Kidney (tissue), 14 donors: Measurements from ENCODE around the gene ABCB6. TPM values are rescaled to one million over a fixed set of nuclear protein-coding genes. Genes with fewer than 3 reads are reported as not detected.
A peak's percentile ranks its signal among the peaks of the same experiment; 100 is the strongest.

Source experiments
- DNase-seq, 5 donors: peaks; one replicate each; pipeline ENCODE4 v3.0.0-alpha.2; 2013 to 2020
- FAIRE-seq: peaks from 2 replicates; lab custom pipeline; 2012; peaks lifted over from hg19 to GRCh38; lab: Jason Lieb, UNC
- H3K27ac ChIP-seq, 2 donors: one replicate each; pipeline ENCODE4 v1.7.0; 2013; ENCODE audit warnings: low read depth in 2 of 2, low read length in 2 of 2, inconsistent platforms in 1 of 2
- H3K27me3 ChIP-seq: one replicate; pipeline ENCODE4 v1.7.1; 2013; ENCODE audit warnings: low read length, inconsistent platforms; ENCODE audit not compliant: control insufficient read depth, insufficient read depth
- H3K36me3 ChIP-seq, 3 donors: one replicate each; pipeline versions ENCODE4 v1.7.0 to v1.7.1; 2013; ENCODE audit warnings: low read length in 3 of 3, control low read depth in 1 of 3, inconsistent platforms in 1 of 3; ENCODE audit not compliant: insufficient read depth in 3 of 3, control insufficient read depth in 2 of 3
- H3K4me1 ChIP-seq, 3 donors: one replicate each; pipeline versions ENCODE4 v1.7.0 to v1.7.1; 2013; ENCODE audit warnings: low read length in 3 of 3, inconsistent platforms in 1 of 3, low read depth in 1 of 3; ENCODE audit not compliant: control insufficient read depth in 2 of 3, insufficient read depth in 2 of 3
- H3K4me3 ChIP-seq, 3 donors: one replicate each; pipeline versions ENCODE4 v1.7.0 to v1.8.1; 2013; ENCODE audit warnings: low read length in 3 of 3, control low read depth in 1 of 3, inconsistent platforms in 1 of 3
- H3K9ac ChIP-seq, 3 donors: one replicate each; pipeline versions ENCODE4 v1.7.0 to v1.7.1; 2013; ENCODE audit warnings: low read length in 3 of 3, control low read depth in 1 of 3, inconsistent platforms in 1 of 3
- H3K9me3 ChIP-seq, 3 donors: one replicate each; pipeline versions ENCODE4 v1.7.0 to v1.7.1; 2013; ENCODE audit warnings: low read length in 3 of 3, control low read depth in 1 of 3, inconsistent platforms in 1 of 3; ENCODE audit not compliant: control insufficient read depth in 2 of 3, insufficient read depth in 1 of 3
- intact Hi-C: fragments of 100-400 bp; cut with DNase I; formaldehyde crosslinking; loops from one replicate; pipeline ENCODE4 v1.11.1; 2022
- polyA plus RNA-seq: library from polyadenylated mRNA; stranded (reverse); fragments of 350-450 nt; fragmentation: Illumina TruSeq; extraction: RNeasy Lipid Tissue Mini Kit (QIAGEN cat#74804); gene quantifications from one replicate; pipeline ENCODE4 v1.2.3, GENCODE V29; 2014; ENCODE audit warnings: low read depth, low replicate concordance; ENCODE audit not compliant: insufficient read depth
- total RNA-seq: library from RNA; stranded (reverse); fragmentation: NEBNext Ultra II Directional; extraction: Animal tissue kit (Norgen Biotek cat#: 25700); gene quantifications from one replicate; pipeline ENCODE4 v1.2.1, GENCODE V29; 2021
- TF ChIP-seq, protein P1 (sequence below): IDR thresholded peaks from 3 replicates; pipeline ENCODE4 v1.5.1; 2012; ENCODE audit warnings: mild to moderate bottlenecking, moderate library complexity, borderline replicate concordance; ENCODE audit not compliant: insufficient read depth; ENCODE audit errors: extremely low read depth
- donor health status: control.
- donor health status: control.
- donor health status: control.
- donor health status: control.
- donor health status: control.
- donor health status: DM: yes; HTN: yes; CAD: no.
- donor health status: Normal renal cell carcinoma (clear cell type).

The ABCB6 gene
- total and polyA plus RNA-seq, 2 donors from 2014 or later, result 17.8 to 53.6 TPM

GRCh38 chr2:219215871-219216534 lies 2.8 kb downstream of the ABCB6 start:
- TF ChIP-seq, protein P1, sequence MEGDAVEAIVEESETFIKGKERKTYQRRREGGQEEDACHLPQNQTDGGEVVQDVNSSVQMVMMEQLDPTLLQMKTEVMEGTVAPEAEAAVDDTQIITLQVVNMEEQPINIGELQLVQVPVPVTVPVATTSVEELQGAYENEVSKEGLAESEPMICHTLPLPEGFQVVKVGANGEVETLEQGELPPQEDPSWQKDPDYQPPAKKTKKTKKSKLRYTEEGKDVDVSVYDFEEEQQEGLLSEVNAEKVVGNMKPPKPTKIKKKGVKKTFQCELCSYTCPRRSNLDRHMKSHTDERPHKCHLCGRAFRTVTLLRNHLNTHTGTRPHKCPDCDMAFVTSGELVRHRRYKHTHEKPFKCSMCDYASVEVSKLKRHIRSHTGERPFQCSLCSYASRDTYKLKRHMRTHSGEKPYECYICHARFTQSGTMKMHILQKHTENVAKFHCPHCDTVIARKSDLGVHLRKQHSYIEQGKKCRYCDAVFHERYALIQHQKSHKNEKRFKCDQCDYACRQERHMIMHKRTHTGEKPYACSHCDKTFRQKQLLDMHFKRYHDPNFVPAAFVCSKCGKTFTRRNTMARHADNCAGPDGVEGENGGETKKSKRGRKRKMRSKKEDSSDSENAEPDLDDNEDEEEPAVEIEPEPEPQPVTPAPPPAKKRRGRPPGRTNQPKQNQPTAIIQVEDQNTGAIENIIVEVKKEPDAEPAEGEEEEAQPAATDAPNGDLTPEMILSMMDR, result no peak
- intact Hi-C loops, result no loop called here
- no peaks in the 10 kb centered on the region for H3K9me3 ChIP-seq
- peaks cover 0 to 16% (median 6%) of the 10 kb centered on the region in 3 donors for H3K4me1 ChIP-seq
- H3K4me3 ChIP-seq, result no peak overlapping the region
- H3K9ac ChIP-seq, result no peak overlapping the region
- FAIRE-seq, result no peak
- no peak overlapping the region for H3K27ac ChIP-seq
- no peaks in the 10 kb centered on the region for H3K27me3 ChIP-seq
- H3K36me3 ChIP-seq, result peaks cover 2 to 31% (median 14%) of the 10 kb centered on the region in 3 donors
- DNase-seq, result peak; percentile 31 to 74 (median 63)

DNA sequence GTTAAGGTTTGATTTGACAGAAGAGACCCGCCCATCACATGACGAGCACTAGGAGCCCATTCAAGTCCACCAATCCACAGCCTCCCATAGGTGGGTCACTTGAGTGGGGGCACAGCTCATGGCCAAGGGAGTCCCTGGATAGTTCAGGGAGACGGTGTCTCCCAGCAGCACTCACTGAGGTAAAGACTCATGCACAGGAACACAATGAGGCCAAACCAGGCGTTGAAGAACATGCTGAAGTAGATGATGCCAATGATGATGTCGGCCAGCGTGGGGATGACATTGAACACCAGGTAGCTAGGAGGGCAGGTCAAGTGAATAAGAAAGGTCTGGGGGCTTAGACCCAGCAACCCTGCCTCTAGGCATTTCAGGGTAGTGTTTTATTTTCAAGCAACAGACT lies 4.0 kb downstream of the ABCB6 start:
- Histone ChIP-seq H3K27me3 (no peaks in the 10 kb centered on the region), H3K9me3 (no peaks in the 10 kb centered on the region), H3K9ac (no peak overlapping the region), H3K36me3 (peaks cover 2 to 21% (median 10%) of the 10 kb centered on the region in 3 donors), H3K4me3 (no peak overlapping the region), H3K27ac (no peak overlapping the region), H3K4me1 (peaks cover 0 to 15% (median 6%) of the 10 kb centered on the region in 3 donors)
- TF ChIP-seq, protein P1, result no peak
- FAIRE-seq, result no peak
- intact Hi-C loops, result no loop called here
- no peak for DNase-seq

DNA sequence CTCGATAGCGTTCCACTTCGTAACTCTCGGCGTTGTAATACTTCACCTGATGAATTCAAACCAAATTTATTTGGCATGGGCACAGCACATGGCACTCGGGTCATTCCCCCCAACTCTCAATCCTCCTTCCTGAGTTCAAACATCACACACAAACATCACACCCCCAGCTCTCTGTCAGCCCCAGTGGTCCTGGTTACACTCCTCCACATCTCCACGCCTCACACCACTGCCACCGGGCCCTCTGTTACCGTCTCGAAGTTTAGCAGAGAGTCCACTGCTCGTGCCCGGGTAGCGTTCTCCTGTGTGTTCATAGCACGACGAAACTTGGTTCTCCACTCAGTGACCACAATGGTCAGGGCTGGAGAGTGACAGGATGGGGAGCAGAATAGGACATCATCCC lies 4.6 kb downstream of the ABCB6 start:
- Histone ChIP-seq H3K4me1 (peaks cover 0 to 9% (median 2%) of the 10 kb centered on the region in 3 donors), H3K9me3 (no peaks in the 10 kb centered on the region), H3K36me3 (peaks cover 2 to 26% (median 10%) of the 10 kb centered on the region in 3 donors), H3K9ac (no peak overlapping the region), H3K27ac (no peak overlapping the region), H3K27me3 (no peaks in the 10 kb centered on the region), H3K4me3 (no peak overlapping the region)
- FAIRE-seq, result no peak
- intact Hi-C loops, result no loop called here
- TF ChIP-seq, protein P1, result no peak
- no peak for DNase-seq
